CD8-positive, alpha-beta memory T cell (primary cell): ENCODE data around the gene IRX5. TPM values are rescaled to one million over a fixed set of nuclear protein-coding genes. Genes with fewer than 3 reads are reported as not detected.

ENCODE experiments used
- CTCF ChIA-PET: fragments of 350-600 bp; sonication (Branson Sonifier 250); formaldehyde crosslinking; loops from one replicate; lab custom pipeline; 2021; ENCODE audit warnings: antibody characterized with exemption; lab: Charles Lee
- POLR2A ChIA-PET: fragments of 350-600 bp; sonication (Branson Sonifier 250); formaldehyde crosslinking; loops from one replicate; lab custom pipeline; 2021; ENCODE audit warnings: antibody characterized with exemption; lab: Charles Lee
- DNase-seq, 5 donors: peaks; one replicate each; pipeline versions ENCODE4 v3.0.0 to v3.0.0-alpha.2; 2020 to 2022; ENCODE audit warnings: mixed read lengths in 1 of 5
- H3K27ac ChIP-seq: one replicate; pipeline ENCODE4 v1.7.0; 2013; ENCODE audit warnings: low read depth, mild to moderate bottlenecking, low read length, moderate library complexity
- H3K27me3 ChIP-seq: 2 replicates; pipeline ENCODE4 v1.7.0; 2013; ENCODE audit warnings: low read length, mild to moderate bottlenecking; ENCODE audit not compliant: insufficient read depth, poor library complexity, severe bottlenecking
- H3K36me3 ChIP-seq: 2 replicates; pipeline ENCODE4 v1.7.0; 2013; ENCODE audit warnings: mild to moderate bottlenecking, low read length, moderate library complexity; ENCODE audit not compliant: insufficient read depth
- H3K4me1 ChIP-seq: 2 replicates; pipeline ENCODE4 v1.7.0; 2013; ENCODE audit warnings: mild to moderate bottlenecking, low read length, moderate library complexity; ENCODE audit not compliant: insufficient read depth
- H3K4me3 ChIP-seq: 2 replicates; pipeline ENCODE4 v1.7.0; 2013; ENCODE audit warnings: mild to moderate bottlenecking, low read length
- H3K9me3 ChIP-seq: 2 replicates; pipeline ENCODE4 v1.7.0; 2013; ENCODE audit warnings: mild to moderate bottlenecking, low read length
- H3K27ac Mint-ChIP-seq, 8 donors: one replicate each; pipeline ENCODE4 v1.8.0; 2020 to 2021; ENCODE audit warnings: mixed read lengths in 8 of 8, mild to moderate bottlenecking in 6 of 8, inconsistent platforms in 3 of 8, moderate library complexity in 3 of 8
- H3K27me3 Mint-ChIP-seq, 2 donors: one replicate each; pipeline ENCODE4 v1.8.0; 2020 to 2021; ENCODE audit warnings: mixed read lengths in 2 of 2, mild to moderate bottlenecking in 1 of 2, moderate library complexity in 1 of 2
- H3K36me3 Mint-ChIP-seq, 3 donors: one replicate each; pipeline ENCODE4 v1.8.0; 2020 to 2021; ENCODE audit warnings: mixed read lengths in 3 of 3, inconsistent platforms in 1 of 3, mild to moderate bottlenecking in 1 of 3
- H3K4me1 Mint-ChIP-seq, 3 donors: one replicate each; pipeline ENCODE4 v1.8.0; 2020 to 2021; ENCODE audit warnings: mixed read lengths in 3 of 3, inconsistent platforms in 1 of 3, mild to moderate bottlenecking in 1 of 3
- H3K4me3 Mint-ChIP-seq, 7 donors: one replicate each; pipeline ENCODE4 v1.8.0; 2020 to 2021; ENCODE audit warnings: mixed read lengths in 7 of 7, mild to moderate bottlenecking in 6 of 7, moderate library complexity in 4 of 7, inconsistent platforms in 2 of 7
- H3K9me3 Mint-ChIP-seq, 5 donors: one replicate each; pipeline ENCODE4 v1.8.0; 2020 to 2022; ENCODE audit warnings: mixed read lengths in 5 of 5, mild to moderate bottlenecking in 3 of 5, moderate library complexity in 2 of 5, inconsistent platforms in 1 of 5
- polyA plus RNA-seq: library from polyadenylated mRNA; unstranded; fragments of 300-500 nt; fragmentation: Illumina TruSeq; gene quantifications from one replicate; pipeline ENCODE4 v1.2.3, GENCODE V29; 2021
- total RNA-seq, 2 experiments: library from RNA; stranded (reverse); gene quantifications; one replicate each; pipeline ENCODE4 v1.2.3, GENCODE V29; 2021

Gene IRX5
- total and polyA plus RNA-seq, 3 experiments from 2014 or later, result not detected

DNA sequence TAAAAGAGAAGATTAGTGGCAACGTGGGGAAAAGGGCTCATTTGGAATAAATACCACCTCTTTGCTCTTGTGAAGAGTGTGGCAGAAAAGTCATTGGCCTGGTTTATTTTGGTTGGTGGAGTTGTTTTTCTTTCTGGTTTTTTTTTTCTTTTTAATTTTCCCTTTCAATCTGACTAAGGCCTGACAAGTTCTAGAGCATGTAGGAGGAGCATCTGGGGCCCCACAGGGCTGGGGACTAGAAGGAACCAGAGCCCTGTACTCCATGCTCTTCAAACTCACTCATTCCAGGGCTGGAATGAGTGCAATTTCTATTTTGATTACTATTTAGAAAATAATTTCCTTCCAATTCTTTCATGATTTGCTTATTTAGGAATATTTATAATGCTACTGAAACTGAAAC is 13.3 kb downstream of the IRX5 start:
- H3K9me3 Mint-ChIP-seq, result peaks cover 0 to 4% (median 2%) of the 10 kb centered on the region in 5 donors
- no peaks in the 10 kb centered on the region for H3K4me1 ChIP-seq
- H3K27me3 ChIP-seq, result peaks cover 18% of the 10 kb centered on the region
- no peaks in the 10 kb centered on the region for H3K4me1 Mint-ChIP-seq
- ChIA-PET POLR2A (no interaction called here), CTCF (no interaction called here)
- H3K27me3 Mint-ChIP-seq, result peaks cover 34 to 59% of the 10 kb centered on the region in 2 donors
- no peak for DNase-seq
- no peak overlapping the region for H3K27ac Mint-ChIP-seq
- H3K36me3 ChIP-seq, result no peaks in the 10 kb centered on the region
- H3K27ac ChIP-seq, result no peak overlapping the region
- no peak overlapping the region for H3K4me3 ChIP-seq
- no peaks in the 10 kb centered on the region for H3K36me3 Mint-ChIP-seq
- no peaks in the 10 kb centered on the region for H3K9me3 ChIP-seq
- H3K4me3 Mint-ChIP-seq, result no peak overlapping the region

DNA sequence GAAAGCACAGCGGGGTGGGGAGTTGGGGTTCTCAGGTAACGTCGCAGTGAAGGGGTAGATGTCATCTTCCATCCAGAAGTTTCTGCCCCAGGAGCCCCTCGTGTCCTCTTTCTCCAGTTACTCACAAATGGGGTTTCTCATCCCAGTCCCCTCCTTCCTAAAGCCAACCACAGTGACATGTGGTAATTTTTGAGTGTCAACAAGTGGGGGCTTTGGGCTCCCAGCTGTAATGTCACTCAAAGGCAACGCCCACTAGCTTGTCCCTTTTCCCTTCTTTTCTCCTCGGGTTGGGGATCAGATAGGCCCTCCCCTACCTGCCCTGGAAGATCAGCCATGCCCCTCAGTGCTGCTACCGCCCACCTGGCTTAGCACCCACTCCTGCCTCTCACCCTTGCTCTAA is 14.4 kb downstream of the IRX5 start:
- Mint-ChIP-seq H3K27ac (no peak overlapping the region), H3K4me1 (no peaks in the 10 kb centered on the region), H3K27me3 (peaks cover 32 to 53% of the 10 kb centered on the region in 2 donors), H3K4me3 (no peak overlapping the region), H3K9me3 (peaks cover 0 to 4% (median 2%) of the 10 kb centered on the region in 5 donors), H3K36me3 (no peaks in the 10 kb centered on the region)
- no peaks in the 10 kb centered on the region for H3K4me1 ChIP-seq
- no peak overlapping the region for H3K4me3 ChIP-seq
- no peaks in the 10 kb centered on the region for H3K9me3 ChIP-seq
- no peak for DNase-seq
- H3K27ac ChIP-seq, result no peak overlapping the region
- ChIA-PET CTCF (no interaction called here), POLR2A (no interaction called here)
- H3K36me3 ChIP-seq, result no peaks in the 10 kb centered on the region
- peaks cover 14% of the 10 kb centered on the region for H3K27me3 ChIP-seq

DNA sequence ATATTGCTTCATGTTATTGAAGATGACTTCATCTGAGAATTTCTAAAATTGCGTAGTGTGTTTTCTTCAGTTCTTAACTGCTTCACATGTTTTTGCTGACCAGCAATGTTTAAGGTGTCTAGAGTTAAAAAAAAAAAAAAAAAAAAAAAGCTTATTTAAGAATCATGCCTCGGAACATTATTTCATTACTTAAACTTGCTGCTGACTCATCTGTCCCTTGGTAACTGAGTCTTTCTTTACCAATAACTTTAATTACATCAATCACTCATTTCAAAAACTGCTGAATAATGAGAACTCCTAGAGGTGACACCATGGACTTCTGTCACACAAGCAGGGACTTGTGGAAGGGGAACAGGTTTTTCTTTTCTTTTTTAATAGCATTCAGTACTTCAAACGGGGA is 16.2 kb downstream of the IRX5 start:
- no peak for DNase-seq
- H3K36me3 Mint-ChIP-seq, result no peaks in the 10 kb centered on the region
- ChIA-PET POLR2A (no interaction called here), CTCF (no interaction called here)
- Histone ChIP-seq H3K27ac (no peak overlapping the region), H3K9me3 (no peaks in the 10 kb centered on the region), H3K4me1 (no peaks in the 10 kb centered on the region), H3K36me3 (no peaks in the 10 kb centered on the region), H3K27me3 (no peaks in the 10 kb centered on the region), H3K4me3 (no peak overlapping the region)
- no peaks in the 10 kb centered on the region for H3K4me1 Mint-ChIP-seq
- peaks cover 26 to 40% of the 10 kb centered on the region in 2 donors for H3K27me3 Mint-ChIP-seq
- H3K27ac Mint-ChIP-seq, result no peak overlapping the region
- H3K4me3 Mint-ChIP-seq, result no peak overlapping the region
- H3K9me3 Mint-ChIP-seq, result no peaks in the 10 kb centered on the region

DNA sequence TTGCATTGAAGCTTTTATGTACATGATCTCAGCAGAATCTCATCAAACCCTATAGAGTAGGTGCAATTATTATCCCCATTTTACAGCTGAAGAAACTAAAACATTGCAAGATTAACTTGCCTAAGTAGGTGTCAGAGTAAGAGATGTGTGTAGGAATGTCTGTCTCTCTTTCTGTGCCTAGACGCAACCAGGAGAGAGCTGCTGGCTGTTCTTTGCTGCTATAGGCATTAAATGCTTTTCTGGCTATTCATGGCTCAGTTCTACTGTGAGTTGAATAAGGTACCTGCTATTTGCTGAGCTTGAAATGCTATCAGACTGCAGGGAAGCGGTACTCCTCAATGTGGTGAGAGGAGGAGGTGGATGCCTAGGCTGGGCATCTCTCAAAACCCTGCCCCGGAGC is 17.0 kb downstream of the IRX5 start:
- H3K4me3 ChIP-seq, result no peak overlapping the region
- POLR2A ChIA-PET, result no interaction called here

DNA sequence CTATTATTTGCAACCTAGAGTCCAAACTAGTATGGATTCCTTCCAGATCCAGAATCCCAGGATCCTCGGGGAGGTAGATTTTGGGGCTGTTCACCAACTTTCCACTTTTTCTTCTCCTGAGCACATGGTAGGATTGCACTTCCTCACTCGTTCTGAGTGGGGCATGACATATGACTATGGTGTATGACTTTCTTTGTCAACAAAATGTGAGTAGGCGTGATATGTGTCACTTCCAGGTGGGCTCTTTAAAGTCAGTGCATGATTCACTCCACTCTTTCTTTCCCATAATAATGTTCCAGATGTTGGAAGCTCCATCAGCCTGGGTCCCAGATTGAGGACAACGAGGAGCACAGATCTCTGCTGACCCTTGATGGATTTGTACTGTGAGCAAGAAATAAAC is 21.5 kb downstream of the IRX5 start:
- Histone ChIP-seq H3K9me3 (no peaks in the 10 kb centered on the region), H3K4me1 (no peaks in the 10 kb centered on the region), H3K36me3 (no peaks in the 10 kb centered on the region), H3K4me3 (no peak overlapping the region), H3K27ac (no peak overlapping the region), H3K27me3 (no peaks in the 10 kb centered on the region)
- H3K27me3 Mint-ChIP-seq, result peaks cover 12 to 15% of the 10 kb centered on the region in 2 donors
- peaks cover 0 to 3% (median 0%) of the 10 kb centered on the region in 5 donors for H3K9me3 Mint-ChIP-seq
- no peaks in the 10 kb centered on the region for H3K4me1 Mint-ChIP-seq
- ChIA-PET CTCF (no interaction called here), POLR2A (no interaction called here)
- DNase-seq, result no peak
- H3K36me3 Mint-ChIP-seq, result no peaks in the 10 kb centered on the region
- H3K27ac Mint-ChIP-seq, result no peak overlapping the region
- H3K4me3 Mint-ChIP-seq, result no peak overlapping the region

More for the DNA sequence above, 17.0 kb downstream of the IRX5 start:
- DNase-seq, result no peak
- no peaks in the 10 kb centered on the region for H3K36me3 Mint-ChIP-seq
- CTCF ChIA-PET, result no interaction called here
- no peak overlapping the region for H3K27ac ChIP-seq
- H3K36me3 ChIP-seq, result no peaks in the 10 kb centered on the region
- H3K27me3 ChIP-seq, result no peaks in the 10 kb centered on the region
- H3K27me3 Mint-ChIP-seq, result peaks cover 28 to 37% of the 10 kb centered on the region in 2 donors
- no peaks in the 10 kb centered on the region for H3K9me3 ChIP-seq
- H3K9me3 Mint-ChIP-seq, result no peaks in the 10 kb centered on the region
- H3K4me1 Mint-ChIP-seq, result no peaks in the 10 kb centered on the region
- H3K4me3 Mint-ChIP-seq, result no peak overlapping the region
- H3K27ac Mint-ChIP-seq, result no peak overlapping the region
- H3K4me1 ChIP-seq, result no peaks in the 10 kb centered on the region

DNA sequence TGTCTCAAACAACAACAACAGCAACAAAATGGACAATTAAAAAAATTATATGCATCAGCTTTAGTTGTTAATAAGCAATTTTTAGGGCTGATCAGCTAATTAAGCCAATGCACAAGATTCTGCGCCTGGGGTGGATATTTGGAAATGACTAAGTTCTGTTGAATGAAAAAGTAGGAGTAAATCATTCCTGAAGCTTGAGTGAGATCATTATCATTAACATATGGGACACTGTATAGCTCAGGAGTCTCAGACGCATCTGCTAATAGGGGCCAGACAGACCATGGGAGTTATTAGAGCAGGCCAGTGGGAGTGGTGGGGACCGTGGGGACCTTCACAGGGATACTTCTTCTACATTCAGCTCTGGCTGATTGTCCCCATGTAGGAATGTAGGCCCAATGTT is 22.8 kb downstream of the IRX5 start:
- ChIA-PET POLR2A (no interaction called here), CTCF (no interaction called here)
- no peaks in the 10 kb centered on the region for H3K27me3 ChIP-seq
- no peaks in the 10 kb centered on the region for H3K36me3 Mint-ChIP-seq
- H3K9me3 Mint-ChIP-seq, result peaks cover 0 to 3% (median 0%) of the 10 kb centered on the region in 5 donors
- no peak overlapping the region for H3K4me3 ChIP-seq
- DNase-seq, result no peak
- no peaks in the 10 kb centered on the region for H3K36me3 ChIP-seq
- H3K27ac Mint-ChIP-seq, result no peak overlapping the region
- H3K4me3 Mint-ChIP-seq, result no peak overlapping the region
- H3K27me3 Mint-ChIP-seq, result peaks cover 12 to 19% of the 10 kb centered on the region in 2 donors
- H3K4me1 ChIP-seq, result no peaks in the 10 kb centered on the region
- H3K27ac ChIP-seq, result no peak overlapping the region
- no peaks in the 10 kb centered on the region for H3K4me1 Mint-ChIP-seq
- H3K9me3 ChIP-seq, result no peaks in the 10 kb centered on the region

DNA sequence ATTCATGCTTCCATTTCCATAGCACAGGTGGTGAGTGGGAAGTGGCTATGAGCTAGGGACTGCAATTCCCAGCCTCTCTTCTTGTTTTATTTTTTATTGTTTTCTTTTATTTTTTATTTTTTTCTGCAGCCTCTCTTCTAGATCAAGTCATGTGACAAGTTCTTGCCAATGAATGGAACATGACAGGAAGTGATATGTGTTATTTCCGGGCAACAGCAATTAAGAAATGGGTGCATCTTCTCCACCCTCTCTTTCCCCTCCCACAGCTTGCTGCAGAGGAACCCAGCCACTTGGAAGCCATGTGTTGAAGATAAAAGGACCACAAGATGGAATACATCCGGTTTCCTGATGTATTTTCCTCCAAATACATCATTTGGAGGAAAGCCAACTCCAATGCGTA is 23.6 kb downstream of the IRX5 start:
- DNase-seq, result no peak
- CTCF ChIA-PET, result no interaction called here

DNA sequence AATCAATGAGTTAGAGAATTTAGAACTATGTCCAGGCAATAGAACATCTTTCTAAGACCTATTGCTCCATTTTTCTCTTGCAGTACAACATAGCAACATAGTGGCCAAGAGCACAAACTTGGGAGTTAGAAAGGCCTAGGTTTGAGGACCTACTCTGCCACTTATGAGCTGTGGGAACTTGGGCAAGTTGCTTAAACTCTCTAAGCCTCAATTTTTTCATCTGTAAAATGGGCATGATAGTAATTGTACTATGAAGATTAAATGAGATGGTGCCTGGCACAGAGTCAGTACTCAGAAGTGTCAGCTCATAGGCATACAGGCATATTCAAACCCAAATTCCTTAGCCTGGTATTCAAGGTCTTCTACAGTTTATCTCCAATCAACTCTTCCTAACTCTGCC is 25.1 kb downstream of the IRX5 start:
- Histone ChIP-seq H3K4me3 (no peak overlapping the region), H3K4me1 (no peaks in the 10 kb centered on the region), H3K27ac (no peak overlapping the region), H3K9me3 (no peaks in the 10 kb centered on the region), H3K36me3 (no peaks in the 10 kb centered on the region), H3K27me3 (no peaks in the 10 kb centered on the region)
- Mint-ChIP-seq H3K9me3 (peaks cover 0 to 3% (median 0%) of the 10 kb centered on the region in 5 donors), H3K36me3 (no peaks in the 10 kb centered on the region), H3K4me3 (no peak overlapping the region), H3K4me1 (no peaks in the 10 kb centered on the region), H3K27me3 (peaks cover 6 to 10% of the 10 kb centered on the region in 2 donors), H3K27ac (peak overlapping the region in 1 of 8 donors; percentile 3)
- no peak for DNase-seq
- ChIA-PET CTCF (no interaction called here), POLR2A (no interaction called here)

More for the DNA sequence above, 23.6 kb downstream of the IRX5 start:
- H3K36me3 Mint-ChIP-seq, result no peaks in the 10 kb centered on the region
- Histone ChIP-seq H3K4me1 (no peaks in the 10 kb centered on the region), H3K27me3 (no peaks in the 10 kb centered on the region), H3K9me3 (no peaks in the 10 kb centered on the region), H3K4me3 (no peak overlapping the region), H3K27ac (no peak overlapping the region), H3K36me3 (no peaks in the 10 kb centered on the region)
- no peak overlapping the region for H3K27ac Mint-ChIP-seq
- H3K4me3 Mint-ChIP-seq, result no peak overlapping the region
- peaks cover 0 to 3% (median 0%) of the 10 kb centered on the region in 5 donors for H3K9me3 Mint-ChIP-seq
- H3K4me1 Mint-ChIP-seq, result no peaks in the 10 kb centered on the region
- POLR2A ChIA-PET, result no interaction called here
- peaks cover 9 to 16% of the 10 kb centered on the region in 2 donors for H3K27me3 Mint-ChIP-seq
